Cerebellar nuclear complex (tissue), 1 donor: ENCODE data around the gene EXOSC2.

ENCODE experiments used
- DNase-seq, 2 experiments: peaks; one replicate each; lab custom pipeline; 2025; lab: John Stamatoyannopoulos, UW

The EXOSC2 gene

GRCh38 chr9:130738281-130738680 lies 44.7 kb downstream of the EXOSC2 start:
- DNase-seq, result no peak

GRCh38 chr9:130739081-130739480 lies 45.5 kb downstream of the EXOSC2 start:
- DNase-seq, result no peak

- no peak for DNase-seq
These were observed 46.8 kb downstream of the EXOSC2 start for GRCh38 chr9:130740218-130741023.

GRCh38 chr9:130741024-130741305 lies 47.4 kb downstream of the EXOSC2 start:
- DNase-seq, result no peak

GRCh38 chr9:130741831-130742449 lies 48.4 kb downstream of the EXOSC2 start:
- DNase-seq, result no peak

GRCh38 chr9:130743656-130744055 lies 50.1 kb downstream of the EXOSC2 start:
- DNase-seq, result no peak

- DNase-seq, result no peak
These were observed 51.7 kb downstream of the EXOSC2 start for GRCh38 chr9:130745210-130745800.

GRCh38 chr9:130745829-130746228 lies 52.2 kb downstream of the EXOSC2 start:
- DNase-seq, result no peak

- no peak for DNase-seq
These were observed 53.0 kb downstream of the EXOSC2 start for GRCh38 chr9:130746434-130747212.

GRCh38 chr9:130751631-130752355 lies 58.2 kb downstream of the EXOSC2 start:
- DNase-seq, result no peak
